Endodermal cell (in vitro differentiated cells): ENCODE data around the gene CCR2. TPM values are rescaled to one million over a fixed set of nuclear protein-coding genes. Genes with fewer than 3 reads are reported as not detected.
"Not testable (repeated sequence)": the region's sequence is repeated elsewhere in the genome, so short reads cannot be mapped to it uniquely, and the experiment has no call there.

Source experiments
- DNase-seq: peaks from one replicate; pipeline ENCODE4 v3.0.0-alpha.2; 2017
- H3K27ac ChIP-seq: 2 replicates; pipeline ENCODE4 v1.5.1; 2013; ENCODE audit warnings: mild to moderate bottlenecking, low read depth, low read length, moderate library complexity
- H3K27me3 ChIP-seq: 2 replicates; pipeline ENCODE4 v1.6.1; 2013; ENCODE audit warnings: mild to moderate bottlenecking, low read length, moderate library complexity; ENCODE audit not compliant: insufficient read depth, control insufficient read depth, poor library complexity, severe bottlenecking
- H3K36me3 ChIP-seq: 2 replicates; pipeline ENCODE4 v1.7.0; 2013; ENCODE audit warnings: mild to moderate bottlenecking, low read length, moderate library complexity; ENCODE audit not compliant: control insufficient read depth, insufficient read depth
- H3K4me1 ChIP-seq: one replicate; pipeline ENCODE4 v1.7.0; 2013; ENCODE audit warnings: low read length; ENCODE audit not compliant: control insufficient read depth, insufficient read depth
- H3K4me3 ChIP-seq: 2 replicates; pipeline ENCODE4 v1.5.1; 2013; ENCODE audit warnings: mild to moderate bottlenecking, low read length, moderate library complexity
- H3K9ac ChIP-seq: 2 replicates; pipeline ENCODE4 v1.6.1; 2013; ENCODE audit warnings: mild to moderate bottlenecking, low read length, moderate library complexity; ENCODE audit not compliant: poor library complexity, severe bottlenecking; ENCODE audit errors: extremely low read depth
- H3K9me3 ChIP-seq: 2 replicates; pipeline ENCODE4 v1.6.1; 2013; ENCODE audit warnings: mild to moderate bottlenecking, low read length, moderate library complexity; ENCODE audit not compliant: control insufficient read depth
- H3K27ac Mint-ChIP-seq: 2 replicates; pipeline ENCODE4 v1.8.0; 2020; ENCODE audit warnings: mixed read lengths
- H3K27me3 Mint-ChIP-seq: 2 replicates; pipeline ENCODE4 v1.8.0; 2021; ENCODE audit warnings: mild to moderate bottlenecking, mixed read lengths; ENCODE audit not compliant: insufficient read depth
- H3K36me3 Mint-ChIP-seq: 2 replicates; pipeline ENCODE4 v1.8.0; 2020; ENCODE audit warnings: low read depth, mixed read lengths
- H3K4me1 Mint-ChIP-seq: 2 replicates; pipeline ENCODE4 v1.8.0; 2020; ENCODE audit warnings: mixed read lengths
- H3K4me3 Mint-ChIP-seq: 2 replicates; pipeline ENCODE4 v1.8.0; 2020; ENCODE audit warnings: mild to moderate bottlenecking, moderate library complexity, mixed read lengths
- H3K9me3 Mint-ChIP-seq: 2 replicates; pipeline ENCODE4 v1.8.0; 2020; ENCODE audit warnings: mild to moderate bottlenecking, mixed read lengths
- CTCF ChIP-seq: fragments of 200-600 bp; sonication (generic); conservative IDR thresholded peaks from 2 replicates; pipeline ENCODE4 v1.5.0; 2021; ENCODE audit warnings: antibody characterized with exemption, mild to moderate bottlenecking
- WGBS, 2 experiments: methylation state at CpG; one replicate each; pipeline versions ENCODE4 v1.1.5 to v1.1.7; 2013; ENCODE audit warnings: missing lambda C conversion rate in 2 of 2, mixed read lengths in 1 of 2; ENCODE audit not compliant: insufficient coverage in 1 of 2, insufficient read length in 1 of 2; 5-methylcytosine and 5-hydroxymethylcytosine counted together
- total RNA-seq, 2 donors: library from RNA; stranded (reverse); fragmentation: NEBNext Ultra II Directional in 1 of 2; extraction: Animal tissue kit (Norgen Biotek cat#: 25700) in 1 of 2; gene quantifications; 2 replicates in 1 of 2; 3 replicates in 1 of 2; pipeline ENCODE4 v1.2.1, GENCODE V29; 2021

The CCR2 gene
- total RNA-seq, 2 donors from 2014 or later = not detected

GRCh38 chr3:46321461-46322104, 32.3 kb upstream of the CCR2 start:
- peaks cover 9% of the 10 kb centered on the region for H3K27me3 Mint-ChIP-seq
- H3K36me3 Mint-ChIP-seq = no peaks in the 10 kb centered on the region
- WGBS, 2 experiments = 85 to 100% methylated on average over 1 of the region's 1 CpG
- Histone ChIP-seq H3K4me1 (no peaks in the 10 kb centered on the region), H3K9ac (no peak overlapping the region), H3K27ac (no peak overlapping the region), H3K36me3 (no peaks in the 10 kb centered on the region), H3K9me3 (peaks cover under 1% of the 10 kb centered on the region), H3K4me3 (no peak overlapping the region), H3K27me3 (peaks cover 24% of the 10 kb centered on the region)
- no peak for TF ChIP-seq CTCF
- H3K27ac Mint-ChIP-seq = no peak overlapping the region
- peaks cover 15% of the 10 kb centered on the region for H3K9me3 Mint-ChIP-seq
- no peak overlapping the region for H3K4me3 Mint-ChIP-seq
- DNase-seq = no peak
- no peaks in the 10 kb centered on the region for H3K4me1 Mint-ChIP-seq

- Mint-ChIP-seq H3K4me3 (no peak overlapping the region), H3K27me3 (peaks cover 9% of the 10 kb centered on the region)
- 91 to 100% methylated on average over 1 to 2 of the region's 2 CpGs for WGBS, 2 experiments
These were observed 29.9 kb upstream of the CCR2 start for GRCh38 chr3:46324036-46324435.

GRCh38 chr3:46325645-46326300, 28.1 kb upstream of the CCR2 start:
- Mint-ChIP-seq H3K4me3 (no peak overlapping the region), H3K4me1 (no peaks in the 10 kb centered on the region), H3K36me3 (no peaks in the 10 kb centered on the region), H3K9me3 (peaks cover 2% of the 10 kb centered on the region), H3K27me3 (peaks cover 7% of the 10 kb centered on the region), H3K27ac (no peak overlapping the region)
- H3K9me3 ChIP-seq = no peaks in the 10 kb centered on the region
- no peaks in the 10 kb centered on the region for H3K36me3 ChIP-seq
- DNase-seq = no peak
- H3K27me3 ChIP-seq = peaks cover 24% of the 10 kb centered on the region
- no peaks in the 10 kb centered on the region for H3K4me1 ChIP-seq
- H3K4me3 ChIP-seq = no peak overlapping the region
- WGBS, 2 experiments = 84 to 100% methylated on average over 1 of the region's 1 CpG
- H3K9ac ChIP-seq = no peak overlapping the region
- TF ChIP-seq CTCF = no peak
- H3K27ac ChIP-seq = no peak overlapping the region

More at GRCh38 chr3:46324036-46324435, 29.9 kb upstream of the CCR2 start:
- no peak overlapping the region for H3K27ac ChIP-seq
- H3K27me3 ChIP-seq = peaks cover 24% of the 10 kb centered on the region
- no peak for TF ChIP-seq CTCF
- H3K4me1 Mint-ChIP-seq = no peaks in the 10 kb centered on the region
- H3K4me1 ChIP-seq = no peaks in the 10 kb centered on the region
- H3K9me3 ChIP-seq = no peaks in the 10 kb centered on the region
- H3K36me3 Mint-ChIP-seq = no peaks in the 10 kb centered on the region
- no peak for DNase-seq
- H3K36me3 ChIP-seq = no peaks in the 10 kb centered on the region
- no peak overlapping the region for H3K4me3 ChIP-seq
- peaks cover 7% of the 10 kb centered on the region for H3K9me3 Mint-ChIP-seq
- no peak overlapping the region for H3K27ac Mint-ChIP-seq
- no peak overlapping the region for H3K9ac ChIP-seq

GRCh38 chr3:46330676-46331075, 23.2 kb upstream of the CCR2 start:
- H3K4me3 ChIP-seq, H3K4me1 ChIP-seq, DNase-seq, H3K27me3 ChIP-seq, H3K9me3 Mint-ChIP-seq, H3K27me3 Mint-ChIP-seq, H3K4me1 Mint-ChIP-seq, H3K4me3 Mint-ChIP-seq, H3K36me3 ChIP-seq, H3K9ac ChIP-seq, H3K27ac ChIP-seq, H3K36me3 Mint-ChIP-seq, H3K27ac Mint-ChIP-seq: not testable (repeated sequence)
- 80 to 85% methylated on average over 3 of the region's 3 CpGs for WGBS, 2 experiments
- H3K9me3 ChIP-seq = peaks cover 12% of the 10 kb centered on the region
